Upper lobe of right lung (tissue), 1 donor: ENCODE measurements around the gene P2RX6. TPM values are rescaled to one million over a fixed set of nuclear protein-coding genes. Genes with fewer than 3 reads are reported as not detected.

Source experiments
- ATAC-seq: fragments of 200-7000 bp; cut with Tn5 transposase; one replicate; pipeline ENCODE4 v1.9.1; 2020; ENCODE audit warnings: mild to moderate bottlenecking, moderate library complexity
- DNase-seq: peaks from one replicate; pipeline ENCODE4 v3.0.0-alpha.2; 2020
- H3K27ac ChIP-seq: fragments of 200-600 bp; one replicate; pipeline ENCODE4 v1.8.0; 2022
- H3K27me3 ChIP-seq: fragments of 200-600 bp; one replicate; pipeline ENCODE4 v1.8.0; 2022; ENCODE audit warnings: mild to moderate bottlenecking
- H3K36me3 ChIP-seq: fragments of 200-600 bp; one replicate; pipeline ENCODE4 v1.8.0; 2022
- H3K4me1 ChIP-seq: fragments of 200-600 bp; one replicate; pipeline ENCODE4 v1.8.0; 2022
- H3K4me3 ChIP-seq: fragments of 200-600 bp; one replicate; pipeline ENCODE4 v1.8.0; 2022; ENCODE audit warnings: mild to moderate bottlenecking
- H3K9me3 ChIP-seq: fragments of 200-600 bp; one replicate; pipeline ENCODE4 v1.8.0; 2022
- intact Hi-C: fragments of 100-400 bp; cut with DNase I; formaldehyde crosslinking; loops from one replicate; pipeline ENCODE4 v1.11.0; 2022
- microRNA-seq: library from miRNA; unstranded; fragments of <30 nt; microRNA quantifications from one replicate; pipeline ENCODE4 v1.2.0, GENCODE V29; 2020; ENCODE audit warnings: borderline microRNAs expressed
- total RNA-seq: library from RNA; stranded (reverse); fragmentation: NEBNext Ultra II Directional; extraction: Animal tissue kit (Norgen Biotek cat#: 25700); gene quantifications from one replicate; pipeline ENCODE4 v1.2.1, GENCODE V29; 2021
- TF ChIP-seq, protein P1 (sequence below): fragments of 200-600 bp; IDR thresholded peaks from one replicate; pipeline ENCODE4 v1.8.0; 2022; ENCODE audit warnings: antibody characterized with exemption
- donor health status: DM: no; HTN: yes; CAD: no; lungs with severe emphysema.

P2RX6 gene
- total RNA-seq, 1 donor from 2014 or later, result 2.2 TPM

DNA sequence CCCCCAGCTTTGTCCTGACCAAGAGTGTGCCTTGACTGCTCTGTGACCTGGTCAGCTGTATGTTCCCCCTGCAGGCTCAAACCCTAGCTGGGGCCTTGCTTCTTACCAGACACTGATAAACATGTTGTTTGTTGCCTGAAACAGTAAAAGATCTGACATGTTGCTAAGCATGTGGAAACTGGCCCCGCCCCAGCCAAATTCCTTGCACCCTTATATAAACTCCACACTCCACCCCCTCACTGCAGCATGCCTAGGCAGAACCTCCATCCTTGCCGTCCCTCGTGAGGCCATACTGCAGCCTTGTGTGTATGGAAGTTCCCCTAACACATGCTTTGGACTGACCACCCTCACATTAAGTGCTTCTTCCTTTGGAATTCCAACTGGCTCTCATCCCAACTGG is 58.1 kb downstream of the P2RX6 start:
- H3K27me3 ChIP-seq, result no peaks in the 10 kb centered on the region
- DNase-seq (no peak), ATAC-seq (no peak)
- no peak overlapping the region for H3K4me3 ChIP-seq
- no peak overlapping the region for H3K27ac ChIP-seq
- TF ChIP-seq, protein P1, sequence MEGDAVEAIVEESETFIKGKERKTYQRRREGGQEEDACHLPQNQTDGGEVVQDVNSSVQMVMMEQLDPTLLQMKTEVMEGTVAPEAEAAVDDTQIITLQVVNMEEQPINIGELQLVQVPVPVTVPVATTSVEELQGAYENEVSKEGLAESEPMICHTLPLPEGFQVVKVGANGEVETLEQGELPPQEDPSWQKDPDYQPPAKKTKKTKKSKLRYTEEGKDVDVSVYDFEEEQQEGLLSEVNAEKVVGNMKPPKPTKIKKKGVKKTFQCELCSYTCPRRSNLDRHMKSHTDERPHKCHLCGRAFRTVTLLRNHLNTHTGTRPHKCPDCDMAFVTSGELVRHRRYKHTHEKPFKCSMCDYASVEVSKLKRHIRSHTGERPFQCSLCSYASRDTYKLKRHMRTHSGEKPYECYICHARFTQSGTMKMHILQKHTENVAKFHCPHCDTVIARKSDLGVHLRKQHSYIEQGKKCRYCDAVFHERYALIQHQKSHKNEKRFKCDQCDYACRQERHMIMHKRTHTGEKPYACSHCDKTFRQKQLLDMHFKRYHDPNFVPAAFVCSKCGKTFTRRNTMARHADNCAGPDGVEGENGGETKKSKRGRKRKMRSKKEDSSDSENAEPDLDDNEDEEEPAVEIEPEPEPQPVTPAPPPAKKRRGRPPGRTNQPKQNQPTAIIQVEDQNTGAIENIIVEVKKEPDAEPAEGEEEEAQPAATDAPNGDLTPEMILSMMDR, result no peak
- H3K4me1 ChIP-seq, result no peaks in the 10 kb centered on the region
- H3K36me3 ChIP-seq, result no peaks in the 10 kb centered on the region
- intact Hi-C loops, result no loop called here
- no peaks in the 10 kb centered on the region for H3K9me3 ChIP-seq

DNA sequence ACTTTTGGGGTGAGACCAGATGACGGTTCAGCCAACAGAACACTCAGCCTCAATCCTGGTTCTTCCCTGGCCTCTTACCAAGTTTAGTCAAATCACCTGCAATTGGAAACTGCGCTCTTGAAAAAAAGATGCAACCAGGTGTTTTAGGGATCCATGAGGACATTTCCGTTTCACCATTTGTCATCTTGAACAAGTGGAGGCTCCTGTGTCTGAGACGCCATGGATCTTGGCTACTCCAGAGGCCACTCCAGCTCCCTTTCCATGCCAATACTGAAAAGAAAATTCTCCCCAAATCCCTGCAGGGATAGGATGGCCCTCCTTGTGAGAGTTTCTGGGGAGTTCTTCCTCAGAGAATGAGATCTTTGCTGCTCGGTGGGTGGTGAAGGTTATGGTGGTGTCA is 58.5 kb downstream of the P2RX6 start:
- no peaks in the 10 kb centered on the region for H3K27me3 ChIP-seq
- H3K36me3 ChIP-seq, result no peaks in the 10 kb centered on the region
- no peak overlapping the region for H3K27ac ChIP-seq
- H3K9me3 ChIP-seq, result no peaks in the 10 kb centered on the region
- intact Hi-C loops, result no loop called here
- DNase-seq, result no peak
- H3K4me1 ChIP-seq, result no peaks in the 10 kb centered on the region
- ATAC-seq, result no peak
- TF ChIP-seq, protein P1, result no peak
- no peak overlapping the region for H3K4me3 ChIP-seq

DNA sequence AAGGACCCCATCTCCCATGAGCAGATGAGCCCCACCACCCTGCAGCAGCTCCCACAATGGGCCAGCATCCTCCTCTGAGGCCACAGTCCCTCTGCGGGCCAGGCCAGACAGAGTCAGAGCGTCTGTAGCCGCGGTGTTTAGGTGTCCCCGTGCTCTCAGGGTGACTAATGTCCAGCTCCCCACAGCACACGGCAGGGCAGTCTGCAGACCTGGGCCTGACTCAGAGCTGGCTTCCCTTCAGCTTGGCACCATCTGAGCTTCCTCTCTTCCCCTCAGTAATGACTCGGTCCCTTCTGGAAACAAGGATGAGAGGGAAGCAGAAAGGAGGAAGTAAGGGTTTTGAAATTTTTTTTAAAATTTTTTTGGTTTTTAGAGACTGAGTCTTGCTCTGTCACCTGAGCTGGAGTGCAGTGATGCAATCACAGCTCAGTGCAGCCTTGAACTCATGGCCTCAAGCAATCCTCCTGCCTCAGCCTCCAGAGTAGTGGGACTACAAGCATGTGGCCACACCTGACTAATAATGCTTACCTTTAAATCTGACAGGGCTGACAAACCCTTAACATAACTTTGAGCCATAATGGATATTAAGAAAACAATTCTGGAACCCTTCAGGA is 59.2 kb downstream of the P2RX6 start:
- Histone ChIP-seq H3K27ac (no peak overlapping the region), H3K4me1 (no peaks in the 10 kb centered on the region), H3K27me3 (no peaks in the 10 kb centered on the region), H3K9me3 (no peaks in the 10 kb centered on the region), H3K36me3 (no peaks in the 10 kb centered on the region), H3K4me3 (no peak overlapping the region)
- DNase-seq, result no peak
- peak; percentile 81 for ATAC-seq
- TF ChIP-seq, protein P1, result no peak
- intact Hi-C loops, result no loop called here

DNA sequence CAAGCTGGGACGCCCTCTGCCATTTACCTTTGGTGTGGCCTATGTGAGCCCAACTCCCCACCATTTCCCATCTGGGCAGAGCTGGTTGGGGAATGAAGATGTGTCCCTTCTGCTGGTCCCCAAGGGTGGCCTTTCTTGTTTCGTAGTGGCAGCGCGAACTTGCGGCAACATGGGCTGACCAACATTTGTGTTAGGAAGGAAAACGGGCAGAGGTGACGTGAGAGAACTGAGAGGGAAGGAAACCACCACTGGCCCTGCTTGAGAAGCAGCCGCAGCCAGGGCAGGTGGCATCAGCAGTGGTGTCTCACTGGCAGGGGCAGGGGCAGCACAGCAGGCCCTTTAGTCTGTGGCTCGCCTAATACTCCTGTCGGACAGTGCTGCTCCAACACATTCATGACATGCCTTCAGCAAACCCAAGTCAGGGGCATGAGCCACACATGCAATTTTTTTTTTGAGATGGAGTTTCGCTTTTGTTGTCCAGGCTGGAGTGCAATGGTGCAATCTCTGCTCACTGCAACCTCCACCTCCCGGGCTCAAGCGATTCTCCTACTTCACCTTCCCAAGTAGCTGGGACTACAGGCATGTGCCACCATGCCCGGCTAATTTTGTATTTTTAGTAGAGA is 60.7 kb downstream of the P2RX6 start:
- intact Hi-C loops, result no loop called here
- TF ChIP-seq, protein P1, result no peak
- H3K9me3 ChIP-seq, result no peaks in the 10 kb centered on the region
- H3K4me1 ChIP-seq, result no peaks in the 10 kb centered on the region
- DNase-seq, result no peak
- no peak for ATAC-seq
- no peaks in the 10 kb centered on the region for H3K36me3 ChIP-seq
- H3K27me3 ChIP-seq, result no peaks in the 10 kb centered on the region
- no peak overlapping the region for H3K4me3 ChIP-seq
- H3K27ac ChIP-seq, result no peak overlapping the region

DNA sequence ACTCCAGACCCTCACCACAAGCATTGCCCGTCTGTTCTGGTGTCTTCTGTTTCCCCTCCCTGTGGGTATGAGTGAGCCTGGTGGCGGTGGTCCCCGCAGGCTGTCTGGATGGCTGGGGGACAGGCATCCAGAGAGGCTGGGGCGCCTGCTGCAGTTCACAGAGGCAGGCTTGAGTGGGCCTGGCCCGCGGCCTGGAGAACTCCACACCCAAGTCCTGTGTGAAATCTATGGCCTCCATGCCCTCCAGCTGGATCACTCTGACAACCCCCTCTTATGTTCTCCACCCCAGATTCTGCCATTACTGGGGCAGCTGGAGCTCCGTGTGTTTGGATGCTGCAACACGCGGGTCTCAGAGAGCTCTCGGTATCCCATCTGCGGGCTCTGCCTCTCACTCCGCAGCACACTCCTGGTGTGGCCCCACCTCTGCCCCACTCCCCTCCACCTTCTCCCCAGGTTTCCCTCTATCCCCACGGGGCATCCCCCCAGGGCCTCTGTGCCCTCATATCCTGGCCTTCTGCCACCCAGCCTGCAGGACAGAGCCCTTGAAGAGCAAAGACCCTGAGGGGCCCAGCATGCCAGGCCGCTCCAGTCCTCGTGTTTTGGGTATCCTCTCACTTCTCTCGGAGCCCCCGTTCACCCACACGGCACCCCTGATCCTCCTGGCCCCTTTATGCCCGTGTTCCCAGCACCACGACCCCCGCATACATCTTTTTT is 62.1 kb downstream of the P2RX6 start:
- H3K4me1 ChIP-seq, result no peaks in the 10 kb centered on the region
- intact Hi-C loops, result no loop called here
- H3K36me3 ChIP-seq, result no peaks in the 10 kb centered on the region
- TF ChIP-seq, protein P1, result no peak
- H3K9me3 ChIP-seq, result no peaks in the 10 kb centered on the region
- no peak overlapping the region for H3K4me3 ChIP-seq
- no peak for ATAC-seq
- no peak for DNase-seq
- no peak overlapping the region for H3K27ac ChIP-seq
- no peaks in the 10 kb centered on the region for H3K27me3 ChIP-seq

Small RNA genes within 50 kb of the gene (microRNA-seq; reads per million reads assigned to microRNA genes)
- not detected for gene MIR649

Other genes starting within 250 kb of the P2RX6 start
- gene SERPIND1, start 241.1 kb upstream of the P2RX6 start, total RNA-seq, result 0.58 TPM
- gene PI4KA, start 156.4 kb upstream of the P2RX6 start, total RNA-seq, result 113 TPM
- 24.3 TPM for gene SNAP29, start 156.2 kb upstream of the P2RX6 start, total RNA-seq
- 60.8 TPM for gene CRKL, start 97.8 kb upstream of the P2RX6 start, total RNA-seq
- 5.7 TPM for gene AIFM3, start 47.9 kb upstream of the P2RX6 start, total RNA-seq
- gene LZTR1, start 32.9 kb upstream of the P2RX6 start, total RNA-seq, result 56.7 TPM
- 22.0 TPM for gene THAP7, start 13.0 kb upstream of the P2RX6 start, total RNA-seq
- gene SLC7A4, start 17.4 kb downstream of the P2RX6 start, total RNA-seq, result 1.5 TPM
- gene LRRC74B, start 30.8 kb downstream of the P2RX6 start, total RNA-seq, result not detected